NCI-H2107 (cell line): ENCODE results near the gene SNX32.

ENCODE experiments used
- DNase-seq: peaks from one replicate; lab custom pipeline; 2025; lab: John Stamatoyannopoulos, UW

SNX32 gene

DNA sequence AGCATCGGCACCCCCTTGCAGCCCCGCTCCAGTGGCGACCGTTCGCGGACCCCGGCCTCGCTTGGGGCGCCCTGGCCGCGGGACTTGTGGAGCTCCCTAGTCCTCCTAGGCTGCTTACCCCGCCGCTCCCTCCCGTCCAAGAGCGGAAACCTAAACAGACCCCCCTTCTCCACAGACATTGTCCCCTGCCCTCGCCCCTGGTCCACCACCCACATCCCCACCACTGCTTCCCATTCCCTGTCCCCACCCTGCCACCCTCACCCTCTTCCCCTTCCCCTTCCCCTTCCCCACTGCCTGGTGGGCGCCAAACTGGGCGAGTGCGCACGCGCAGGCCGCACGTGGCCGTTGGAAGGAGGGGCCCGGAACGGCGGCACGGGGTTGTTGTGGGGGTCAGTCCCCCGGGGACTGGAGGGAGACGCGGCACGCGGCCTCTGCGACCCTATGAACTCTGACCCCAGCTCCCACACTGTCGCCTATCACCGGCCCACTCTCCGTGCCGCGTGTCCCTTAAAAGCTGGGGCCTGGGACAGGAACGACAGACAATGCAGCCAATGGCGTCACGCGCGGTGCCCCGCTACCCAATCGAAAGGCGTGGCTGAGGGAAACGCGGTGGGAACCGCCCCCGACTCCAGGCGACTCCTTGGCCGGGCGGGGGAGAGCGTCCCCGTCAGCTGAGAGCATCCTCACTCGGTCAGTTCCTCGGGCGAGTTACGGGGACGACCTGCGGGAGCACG is at the start of gene SNX32:
TSS of gene SNX32 (plus strand) at position 667 of the 734 bp plus-strand sequence. CDS start 103 bp downstream, outside the sequence.
- peak; percentile 83 for DNase-seq

DNA sequence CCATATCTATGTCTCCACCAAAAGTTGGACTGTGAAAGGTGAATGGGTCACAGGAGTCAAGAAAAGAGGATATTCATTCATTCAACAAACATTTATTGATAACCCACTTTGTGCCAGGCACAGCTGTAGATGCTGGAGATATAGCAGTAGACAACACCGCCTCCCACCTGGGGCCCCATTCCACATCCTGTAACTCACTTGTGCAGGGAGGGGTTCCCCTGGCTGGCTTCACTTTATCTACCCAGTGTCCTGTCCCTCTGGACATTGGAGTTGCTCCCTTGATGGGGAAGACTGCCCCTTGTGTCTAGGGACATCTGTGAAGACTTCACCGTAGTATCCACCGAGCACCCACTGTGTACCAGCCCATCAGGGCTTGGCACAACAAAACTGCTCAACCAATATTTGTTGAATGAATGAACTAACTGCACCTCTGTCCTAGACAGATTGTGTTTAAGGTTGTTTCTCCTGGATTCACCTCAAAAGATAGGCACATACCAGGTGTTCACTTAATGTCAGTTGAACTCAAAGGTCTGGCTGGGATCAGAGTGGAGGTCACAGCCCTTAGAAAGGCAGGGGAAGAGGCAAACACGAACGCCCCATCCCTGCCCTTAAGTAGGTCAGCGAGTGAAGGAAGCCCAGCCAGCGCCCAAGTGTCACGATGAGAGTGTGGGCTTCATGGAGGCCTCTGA is 48.3 kb upstream of the SNX32 start:
- no peak for DNase-seq

DNA sequence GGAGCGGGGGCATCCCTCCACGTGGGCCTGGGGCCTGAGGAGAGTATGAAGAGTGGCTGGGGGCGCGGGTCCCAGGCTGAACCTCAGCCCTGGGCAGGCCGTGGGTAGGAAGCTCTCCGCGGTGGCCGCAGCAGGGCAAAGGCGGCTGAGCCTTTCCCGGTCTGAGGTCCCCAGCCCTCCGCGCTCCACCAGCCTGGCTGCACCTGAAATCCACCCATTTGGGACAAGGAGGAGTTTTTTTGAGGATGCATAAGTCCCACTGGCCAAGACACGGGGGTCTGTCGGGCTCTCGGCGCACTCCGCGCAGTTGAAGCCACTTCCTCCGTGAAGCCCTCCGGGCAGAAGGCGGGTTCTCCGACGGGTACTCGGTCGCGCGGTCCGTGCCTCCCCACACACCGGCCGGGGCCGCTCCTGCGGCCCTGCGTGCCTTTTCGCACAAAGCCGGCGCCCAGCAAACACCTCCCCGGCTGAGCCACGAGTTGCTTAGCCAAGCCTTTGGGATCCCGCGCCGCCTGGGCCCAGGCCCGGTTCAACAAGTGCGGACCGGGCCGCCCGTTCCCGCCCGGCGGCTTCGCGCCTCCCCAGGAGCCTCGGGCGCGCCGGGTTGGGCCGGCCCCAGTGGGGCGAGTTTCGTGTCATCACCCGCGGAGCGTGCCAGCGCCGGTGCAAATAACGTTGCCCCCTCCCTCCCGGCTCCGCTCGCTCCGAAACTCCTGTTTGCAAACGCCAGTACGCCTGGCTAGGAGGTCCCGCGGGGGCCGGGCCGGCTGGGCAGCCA is 47.6 kb upstream of the SNX32 start:
- DNase-seq, result no peak

DNA sequence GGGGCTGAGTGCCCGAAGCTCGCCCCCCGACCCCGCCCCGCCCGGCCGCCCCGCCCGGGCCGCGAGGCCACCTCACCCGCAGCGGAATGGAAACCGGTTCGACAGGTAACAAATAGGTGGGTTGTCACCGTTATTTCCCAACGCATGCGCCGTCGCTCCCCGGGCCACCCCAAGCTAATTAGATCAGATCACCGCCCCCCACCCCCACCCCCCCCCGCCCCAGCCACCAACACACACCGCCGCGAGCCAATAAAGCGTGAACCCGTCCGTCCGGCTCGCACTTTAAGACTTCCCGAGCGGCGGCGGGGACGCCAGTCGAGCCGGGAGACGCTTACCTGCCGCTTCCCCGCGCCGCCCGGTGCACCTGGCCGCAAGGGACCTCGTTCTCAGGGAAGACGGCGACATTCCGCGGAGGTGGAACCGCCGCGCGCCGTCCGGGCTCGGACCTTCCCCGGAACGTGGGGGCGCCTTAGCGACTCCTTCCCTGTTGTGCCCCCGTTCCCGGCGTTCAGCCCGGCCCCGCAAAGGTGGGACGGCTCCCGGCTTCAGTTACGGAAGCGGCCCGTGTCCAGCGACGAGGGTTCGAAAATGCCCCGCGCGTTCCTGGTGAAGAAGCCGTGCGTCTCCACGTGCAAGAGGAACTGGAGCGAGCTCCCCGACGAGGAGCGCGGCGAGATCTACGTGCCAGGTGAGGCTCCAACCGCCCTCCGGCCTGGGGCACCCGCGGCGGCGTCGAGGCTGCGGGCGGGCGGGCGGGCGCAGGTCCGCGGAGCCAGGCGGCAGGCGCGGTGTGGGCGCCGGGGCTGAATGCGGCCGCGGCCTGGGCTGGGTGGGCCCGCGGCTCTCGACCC is 46.8 kb upstream of the SNX32 start, which contains the start of gene OVOL1:
TSS of gene OVOL1 (plus strand) at position 278 of the 851 bp plus-strand sequence. CDS start at position 589, 311 bp downstream.
- no peak for DNase-seq

DNA sequence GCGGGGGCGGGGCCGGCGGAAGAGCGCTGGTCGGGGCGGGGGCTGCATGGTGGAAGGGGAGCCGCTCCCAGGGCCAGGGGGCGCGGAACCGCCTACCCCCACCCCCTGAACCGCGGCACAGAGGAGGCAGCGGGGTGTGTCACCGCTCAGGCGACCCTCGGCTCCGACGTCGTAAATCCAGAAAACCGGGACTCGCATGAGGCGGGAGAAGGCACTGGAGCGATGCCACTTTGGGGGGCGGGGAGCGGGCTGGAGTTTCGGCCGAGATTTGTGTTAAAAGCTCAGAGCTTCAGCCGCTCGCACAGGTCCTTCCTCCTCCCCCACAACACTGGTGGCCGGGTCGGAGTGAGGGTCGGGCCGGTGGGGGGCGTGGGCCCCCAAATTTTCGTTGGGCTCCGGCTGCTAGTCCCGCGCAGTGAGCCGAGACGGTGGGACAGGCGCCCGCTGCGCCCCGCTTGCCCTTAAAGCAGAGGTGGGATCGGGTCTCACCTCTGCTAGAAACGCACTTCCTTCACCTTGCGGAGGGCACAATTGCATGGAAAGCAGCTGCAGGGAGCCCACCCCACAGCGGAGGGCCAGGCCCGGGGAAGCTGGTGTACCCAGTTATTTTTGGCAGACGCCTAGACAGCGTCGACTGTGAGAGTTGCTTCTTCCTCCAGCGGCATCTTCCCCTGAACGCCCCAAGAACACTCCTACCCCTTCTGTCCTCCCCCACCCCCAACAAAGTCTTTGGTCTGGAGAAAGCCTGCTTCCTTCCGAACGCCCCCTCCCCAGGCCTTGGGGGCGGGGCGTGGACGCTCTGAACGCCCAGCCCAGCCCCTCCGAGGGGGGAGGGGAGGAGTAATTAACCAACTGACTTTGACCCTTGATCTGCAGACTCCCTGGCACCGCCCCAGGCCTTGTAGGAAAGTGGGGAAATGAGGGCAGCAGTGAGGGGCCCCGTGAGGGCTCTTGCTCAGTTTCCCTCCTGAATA is 45.8 kb upstream of the SNX32 start:
- no peak for DNase-seq

DNA sequence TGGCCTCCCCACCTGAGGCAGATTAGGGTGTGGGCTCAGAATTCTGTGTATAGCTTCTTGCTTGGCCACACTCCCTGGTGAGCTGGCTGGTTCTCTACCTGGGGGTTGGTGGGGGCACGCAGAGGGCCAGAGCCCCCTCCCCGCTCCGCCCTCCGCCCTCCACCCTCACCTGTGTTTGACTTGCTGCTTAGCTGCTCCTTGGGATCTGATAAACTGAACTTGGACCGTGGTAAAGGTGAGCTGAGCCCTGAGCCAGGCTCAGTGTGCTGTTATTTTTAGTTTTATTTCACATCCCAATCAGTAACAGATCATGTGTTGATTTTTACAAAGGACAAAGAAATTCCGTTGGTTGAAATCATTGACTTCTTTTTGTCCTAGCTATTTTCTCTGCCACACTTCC is 44.9 kb upstream of the SNX32 start:
- DNase-seq, result no peak

DNA sequence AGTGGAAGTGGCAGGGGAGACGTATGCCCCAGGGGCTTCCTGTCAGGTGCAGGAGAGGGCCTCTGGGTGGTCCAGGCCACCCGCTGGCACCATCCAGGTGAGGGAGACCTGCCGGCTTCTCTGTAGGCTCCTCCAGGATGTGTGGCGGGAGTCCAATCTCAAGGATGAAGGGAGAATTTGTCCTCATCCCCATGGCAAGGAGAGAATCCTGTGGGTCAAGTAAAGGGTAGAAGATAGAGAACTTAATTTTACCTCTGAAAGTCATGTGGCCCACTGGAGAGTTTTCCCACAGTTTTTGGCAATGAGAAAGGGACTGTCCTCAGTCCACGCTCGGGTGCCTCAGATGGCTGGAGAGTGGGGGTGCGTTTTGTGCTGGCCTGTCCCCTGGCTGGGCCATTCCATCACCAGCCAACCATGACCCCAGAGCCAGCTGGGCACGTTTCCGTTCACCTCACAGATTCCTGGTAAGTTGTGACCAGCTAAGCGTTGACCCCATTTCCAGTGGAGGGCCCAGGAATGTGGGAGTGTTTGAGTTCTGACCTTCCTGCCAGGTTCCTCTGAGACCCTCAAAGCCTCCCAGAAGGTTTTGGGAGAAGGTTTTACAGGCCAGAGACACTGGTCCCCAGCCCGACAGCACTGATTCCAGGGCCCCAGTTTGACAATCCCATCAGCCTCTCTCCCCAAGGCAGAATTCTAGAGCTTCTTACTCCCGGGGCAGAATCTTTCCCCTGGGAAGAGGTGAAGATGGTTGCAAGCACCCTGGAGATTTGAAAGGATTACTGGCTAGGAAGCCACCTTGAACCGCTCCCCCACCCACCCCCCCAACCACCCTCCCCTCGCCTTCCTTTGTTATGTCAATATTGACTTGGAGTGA is 44.3 kb upstream of the SNX32 start:
- DNase-seq, result no peak

DNA sequence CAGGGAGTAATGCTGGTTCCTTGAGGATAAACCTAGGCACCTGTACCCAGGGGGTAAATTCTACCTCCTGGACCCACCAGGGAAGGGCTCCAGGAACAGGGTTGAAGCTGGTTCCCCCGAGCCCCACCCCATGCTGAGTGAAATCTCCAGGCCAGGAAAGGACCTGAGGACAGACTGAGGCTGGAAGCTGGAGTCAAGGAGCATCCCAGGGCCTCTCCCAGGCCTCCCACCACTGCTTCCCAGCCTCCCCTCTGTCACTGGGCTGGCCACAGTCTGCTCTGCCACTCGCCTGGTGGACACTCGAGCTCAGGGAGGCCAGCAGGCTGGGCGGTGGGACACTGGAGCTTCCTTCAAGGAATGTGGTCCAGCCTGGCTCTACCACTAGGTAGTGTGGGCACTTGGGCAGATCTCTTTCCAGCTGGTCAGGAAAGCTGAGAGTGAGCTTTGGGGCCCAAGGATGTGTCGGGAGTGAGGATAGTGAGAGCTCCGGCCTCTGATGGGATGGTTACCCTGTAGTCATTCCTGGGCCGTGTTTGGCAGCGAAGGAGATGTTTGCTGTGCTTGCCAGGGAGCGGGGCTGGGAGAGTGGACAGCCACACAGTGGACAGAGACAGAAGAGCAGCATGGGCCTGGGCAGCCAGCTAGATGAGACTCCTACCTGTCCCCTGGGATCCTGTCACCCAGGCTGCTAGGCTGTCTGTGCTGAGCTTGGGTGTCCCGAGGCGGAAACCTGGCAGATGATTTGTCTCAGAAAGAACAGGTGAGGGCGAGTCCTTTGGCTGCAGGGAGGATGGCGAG is 43.5 kb upstream of the SNX32 start:
- no peak for DNase-seq

DNA sequence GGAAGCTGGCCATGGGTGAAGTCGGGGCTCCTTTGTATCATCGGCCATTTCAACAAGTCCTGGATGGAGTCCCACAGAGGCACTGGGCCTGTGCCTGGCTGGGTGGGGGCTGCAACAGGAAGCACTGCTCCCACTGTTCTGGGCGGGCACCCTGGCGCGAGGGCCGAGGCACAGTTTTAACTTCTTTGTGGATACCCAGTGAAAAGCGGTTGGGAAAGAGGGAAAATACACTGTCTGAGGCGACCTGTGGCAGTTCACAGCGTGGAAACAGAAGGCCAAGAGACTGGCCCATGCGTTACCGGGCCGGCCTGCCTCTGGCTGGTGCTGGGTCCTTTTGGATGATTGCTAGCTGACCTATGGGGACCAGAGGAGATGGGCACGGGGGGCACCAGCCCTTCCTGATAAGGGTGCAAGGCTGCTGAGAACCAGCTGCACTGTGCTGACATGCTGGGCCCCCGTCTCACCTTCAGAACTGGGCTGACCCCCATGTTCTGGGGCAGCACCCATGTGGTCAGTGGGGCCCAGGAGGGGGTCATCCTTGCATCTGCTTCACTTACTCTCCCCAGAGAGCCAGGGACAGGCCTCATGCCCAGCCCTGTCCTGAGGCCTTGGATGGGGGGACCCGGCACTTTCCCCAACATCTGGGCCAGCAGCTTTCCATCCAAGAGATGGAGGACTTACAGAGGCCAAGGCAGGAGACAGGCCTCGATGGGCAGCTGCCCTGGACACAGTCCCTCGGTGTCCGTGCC is 42.7 kb upstream of the SNX32 start:
- no peak for DNase-seq

DNA sequence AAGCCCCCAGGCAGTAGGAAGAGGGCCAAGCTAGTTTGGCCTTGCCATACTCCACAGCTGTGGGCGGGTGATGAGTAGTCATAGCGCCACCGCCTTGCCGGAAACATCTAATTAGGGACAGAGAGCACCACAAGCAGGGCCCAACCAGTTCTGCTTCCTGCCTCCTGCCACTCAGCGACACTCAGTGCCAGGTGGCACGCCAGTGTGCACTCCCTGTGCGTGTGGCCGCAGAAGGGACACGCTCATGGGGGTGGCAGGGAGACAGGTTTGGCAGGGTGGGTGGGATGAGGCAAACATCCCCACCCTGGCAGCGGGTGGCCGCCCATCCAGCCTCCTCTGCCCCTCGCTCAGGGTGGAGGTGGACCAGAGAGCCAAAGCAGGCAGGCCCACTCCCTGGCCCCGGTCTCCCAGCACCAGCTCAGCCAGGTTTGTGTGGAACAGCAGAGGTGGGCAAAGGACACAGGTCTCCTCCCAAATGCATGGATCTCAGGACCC is 42.0 kb upstream of the SNX32 start:
- peak; percentile 19 for DNase-seq

DNA sequence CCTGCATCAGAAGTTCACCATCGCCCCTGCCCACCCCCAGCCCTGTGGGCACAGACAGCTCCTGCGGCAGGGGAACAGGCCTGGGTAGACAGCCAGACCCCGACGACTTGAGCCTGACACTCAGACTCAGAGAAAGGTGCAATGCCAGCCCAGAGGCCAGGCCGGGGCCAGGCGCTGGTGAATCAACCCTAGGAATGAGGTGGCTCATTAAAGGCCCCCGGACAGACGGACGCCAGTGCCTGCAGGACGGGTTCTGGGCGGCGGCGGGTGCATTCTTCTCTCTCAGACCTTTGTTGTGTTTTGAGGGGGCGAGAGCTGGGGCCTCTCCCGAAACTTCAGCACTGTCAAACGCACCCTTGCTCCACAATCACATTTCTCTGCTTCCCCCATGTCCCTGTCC is 41.3 kb upstream of the SNX32 start:
- no peak for DNase-seq

DNA sequence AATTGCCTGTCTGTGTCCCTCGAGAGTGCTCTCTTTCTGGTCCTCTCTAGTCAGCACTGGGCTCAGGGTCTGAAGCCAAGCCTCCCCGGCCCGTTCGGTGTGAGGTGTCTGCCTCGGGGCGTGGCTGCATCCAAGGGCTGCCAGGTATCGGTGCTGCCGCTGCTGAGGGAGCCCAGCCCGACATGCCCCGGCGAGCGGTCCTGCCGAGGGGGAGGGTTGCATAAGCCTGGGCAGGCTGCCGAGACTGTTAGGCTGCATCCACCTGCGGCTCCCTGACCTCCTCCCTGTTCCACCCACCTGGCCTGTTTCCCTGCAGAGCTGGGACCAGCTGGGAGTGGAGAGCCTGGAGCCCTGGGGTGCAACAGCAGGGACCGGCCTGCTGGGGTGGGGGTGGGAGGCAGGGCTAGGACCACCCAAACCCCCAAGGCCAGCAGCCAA is 40.6 kb upstream of the SNX32 start:
- DNase-seq, result peak; percentile 57

DNA sequence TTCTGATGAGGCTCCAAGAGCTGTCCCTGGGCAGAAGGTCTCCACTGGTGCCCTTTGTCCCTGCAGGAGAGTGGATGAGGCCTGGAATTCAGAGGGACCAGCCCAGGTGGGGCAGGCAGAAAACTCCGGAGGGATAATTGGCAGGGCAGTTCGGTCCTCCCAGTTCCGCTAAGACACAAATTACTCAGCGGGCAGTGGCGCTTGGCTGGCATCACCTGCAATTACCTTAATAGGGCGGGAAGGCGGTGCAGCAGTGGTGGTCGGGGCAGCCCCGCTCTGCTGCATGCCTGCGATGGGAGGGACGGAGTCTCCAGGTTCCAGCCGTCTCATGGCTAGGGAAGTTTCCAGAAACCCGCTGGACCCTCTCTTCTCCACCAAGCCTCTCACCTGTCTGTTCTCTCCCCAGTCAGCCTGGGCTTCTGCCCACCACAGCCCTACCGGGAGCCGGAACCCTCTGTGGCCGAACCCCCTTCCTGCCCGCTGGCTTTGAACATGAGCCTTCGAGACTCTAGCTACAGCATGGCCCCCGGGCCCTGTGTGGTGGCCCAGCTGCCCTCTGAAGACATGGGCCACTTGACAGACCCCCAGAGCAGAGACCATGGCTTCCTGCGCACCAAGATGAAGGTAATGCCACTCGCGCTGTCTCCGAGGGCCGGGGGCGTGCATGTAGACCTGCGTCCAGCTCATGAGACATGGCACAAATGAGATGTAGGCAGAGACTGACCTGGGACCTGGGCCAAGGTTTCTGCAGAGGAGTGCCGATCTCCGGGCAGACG is 40.0 kb upstream of the SNX32 start:
- no peak for DNase-seq

DNA sequence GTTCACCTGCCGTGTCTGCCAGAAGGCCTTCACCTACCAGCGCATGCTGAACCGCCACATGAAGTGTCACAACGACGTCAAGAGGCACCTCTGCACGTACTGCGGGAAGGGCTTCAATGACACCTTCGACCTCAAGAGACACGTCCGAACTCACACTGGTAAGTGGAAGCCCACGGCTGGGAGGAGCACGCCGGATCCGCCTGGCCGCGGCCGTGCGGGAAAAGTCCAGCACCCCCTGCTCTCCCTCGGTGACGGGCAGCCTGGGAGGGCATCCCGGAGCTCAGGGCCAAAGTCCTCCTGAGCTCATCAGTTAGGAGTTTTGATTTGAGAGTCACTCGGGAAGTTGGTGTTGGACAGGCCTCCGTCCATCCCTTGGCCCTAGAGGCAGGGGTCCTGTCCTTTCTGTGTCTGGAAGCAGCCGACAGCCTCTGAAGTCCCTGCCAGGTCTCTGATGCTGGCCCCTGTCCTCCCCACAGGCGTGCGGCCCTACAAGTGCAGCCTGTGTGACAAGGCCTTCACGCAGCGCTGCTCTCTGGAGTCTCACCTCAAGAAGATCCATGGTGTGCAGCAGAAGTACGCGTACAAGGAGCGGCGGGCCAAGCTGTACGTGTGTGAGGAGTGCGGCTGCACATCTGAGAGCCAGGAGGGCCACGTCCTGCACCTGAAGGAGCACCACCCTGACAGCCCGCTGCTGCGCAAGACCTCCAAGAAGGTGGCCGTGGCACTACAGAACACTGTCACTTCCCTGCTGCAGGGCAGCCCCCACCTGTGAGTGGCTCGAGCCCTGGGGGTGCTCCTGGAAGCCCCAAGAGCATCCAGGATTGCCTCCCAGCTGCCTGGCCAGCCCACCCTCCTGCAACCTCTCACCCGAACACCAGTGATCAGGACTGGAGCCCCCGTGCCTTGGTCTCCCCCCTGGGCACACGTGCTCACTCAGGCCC is 38.9 kb upstream of the SNX32 start:
- no peak for DNase-seq

DNA sequence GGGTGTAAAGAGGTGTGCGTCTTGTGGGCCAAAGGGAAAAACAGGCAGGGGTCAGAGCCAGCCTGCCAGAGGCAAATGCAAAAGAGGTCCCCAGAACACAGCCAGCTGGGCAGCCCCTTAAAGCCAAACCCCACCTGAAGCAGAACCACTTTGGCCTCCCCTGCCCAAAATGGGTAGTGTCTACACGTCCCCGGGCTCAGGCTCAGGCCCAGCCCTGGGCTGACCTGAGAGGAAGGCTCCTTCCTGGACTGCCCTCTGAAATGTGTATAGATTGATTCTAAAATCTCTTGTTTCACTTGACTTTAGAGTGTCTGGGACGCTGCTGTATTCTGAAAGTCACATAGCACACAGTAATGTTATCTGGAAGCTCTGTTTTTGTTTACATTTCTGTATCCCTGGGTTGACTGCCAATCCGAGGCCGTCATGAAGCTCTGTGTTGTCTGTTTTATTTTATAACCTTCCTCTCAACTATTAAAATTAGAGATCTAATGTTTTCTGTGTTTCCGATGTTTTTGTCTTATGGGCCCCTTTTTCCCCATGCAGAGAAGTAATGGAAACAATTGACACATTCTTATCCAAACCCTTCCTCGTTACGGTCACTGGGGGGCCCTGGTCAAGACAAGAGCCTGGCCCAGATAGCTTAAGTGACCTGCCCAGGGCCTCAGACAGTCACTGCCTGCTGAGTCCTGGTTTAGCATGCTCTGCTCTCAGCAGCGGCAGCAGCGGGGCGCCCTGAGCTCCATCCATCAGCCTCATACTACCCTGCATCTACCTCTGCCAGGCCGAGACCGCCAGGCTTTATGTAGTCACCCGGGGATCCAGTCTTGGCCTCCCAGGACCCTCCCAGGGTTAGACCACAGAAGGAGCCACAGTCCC is 36.8 kb upstream of the SNX32 start:
- no peak for DNase-seq
